Left ventricle myocardium inferior (tissue), 1 donor: ENCODE data around the gene CLPSL2. TPM values are rescaled to one million over a fixed set of nuclear protein-coding genes. Genes with fewer than 3 reads are reported as not detected.

Source experiments
- DNase-seq: peaks from one replicate; pipeline ENCODE4 v3.0.0-alpha.2; 2020
- H3K27ac ChIP-seq: fragments of 200-600 bp; replicated peaks from 2 replicates; pipeline ENCODE4 v1.8.0; 2021
- H3K27me3 ChIP-seq: fragments of 200-600 bp; 2 replicates; pipeline ENCODE4 v1.8.0; 2021; ENCODE audit warnings: low read depth
- H3K36me3 ChIP-seq: fragments of 200-600 bp; 2 replicates; pipeline ENCODE4 v1.8.0; 2021
- H3K4me1 ChIP-seq: fragments of 200-600 bp; 2 replicates; pipeline ENCODE4 v1.8.0; 2021
- H3K4me3 ChIP-seq: fragments of 200-600 bp; 2 replicates; pipeline ENCODE4 v1.8.0; 2021; ENCODE audit warnings: mild to moderate bottlenecking, moderate library complexity
- H3K9me3 ChIP-seq: fragments of 200-600 bp; replicated peaks from 2 replicates; pipeline ENCODE4 v1.8.0; 2021
- intact Hi-C: fragments of 100-400 bp; cut with micrococcal nuclease; formaldehyde crosslinking; loops from one replicate; pipeline ENCODE4 v1.11.0; 2022
- total RNA-seq: library from RNA; stranded (reverse); fragmentation: NEBNext Ultra II Directional; extraction: Animal tissue kit (Norgen Biotek cat#: 25700); gene quantifications from one replicate; pipeline ENCODE4 v1.2.1, GENCODE V29; 2021
- TF ChIP-seq, protein P1 (sequence below): fragments of 200-600 bp; IDR thresholded peaks from 2 replicates; pipeline ENCODE4 v1.8.0; 2021; ENCODE audit warnings: antibody characterized with exemption, mild to moderate bottlenecking, borderline replicate concordance
- donor health status: DM: no; HTN: yes; CAD: no; lungs with severe emphysema.

CLPSL2 gene
- total RNA-seq, 1 donor from 2014 or later, result not detected

DNA sequence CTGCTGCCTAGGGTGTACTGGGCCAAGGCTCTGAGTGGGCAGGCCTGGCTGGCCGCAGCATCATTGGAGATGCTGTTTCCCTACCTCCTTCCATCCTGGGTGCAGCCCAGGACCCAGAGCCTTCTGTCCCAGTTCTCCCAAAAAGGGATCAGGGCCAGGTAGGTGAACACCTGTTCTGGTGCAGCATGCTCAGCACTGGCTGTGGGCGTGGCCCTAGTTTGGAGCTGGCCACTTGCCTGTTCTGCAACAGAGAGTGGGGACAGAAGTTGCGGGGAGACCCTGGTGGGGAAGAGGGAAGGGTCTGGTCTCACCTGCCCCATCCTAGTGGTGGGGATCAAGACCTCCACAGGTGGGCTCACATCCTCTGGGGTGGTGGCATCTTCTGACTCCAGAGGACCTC, 40.9 kb upstream of the CLPSL2 start:
- intact Hi-C loops, result loop anchor here (5.0 kb wide), 1 partner anchor 213 kb away; no protein-coding TSS in a partner anchor
- H3K4me1 ChIP-seq, result peaks cover 63% of the 10 kb centered on the region

DNA sequence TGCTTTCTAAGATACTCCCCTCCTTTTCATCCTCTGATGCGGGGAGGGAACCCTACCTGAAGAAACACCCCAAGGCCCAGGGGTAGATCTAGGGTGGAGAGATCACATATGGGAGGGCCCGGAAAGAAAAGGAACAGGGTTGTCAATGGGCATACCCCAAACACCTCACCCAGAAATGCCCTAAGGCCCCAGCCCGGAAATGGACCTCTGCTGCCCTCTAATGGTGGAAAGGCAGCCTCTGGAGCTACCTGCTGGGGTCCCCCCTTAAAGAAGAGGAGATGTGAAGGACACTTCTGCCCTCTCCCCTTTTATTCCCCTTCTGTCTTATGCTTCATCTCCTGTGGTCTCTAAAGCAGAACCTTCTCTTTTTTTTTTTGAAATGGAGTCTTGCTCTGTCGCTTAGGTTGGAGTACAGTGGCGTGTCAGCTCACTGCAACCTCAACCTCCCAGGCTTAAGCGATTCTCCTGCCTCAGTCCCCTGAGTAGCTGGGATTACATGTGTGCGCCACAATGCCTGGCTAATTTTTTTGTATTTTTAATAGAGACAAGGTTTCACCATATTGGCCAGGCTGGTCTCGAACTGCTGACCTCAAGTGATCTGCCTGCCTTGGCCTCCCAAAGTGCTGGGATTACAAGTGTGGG, 40.0 kb upstream of the CLPSL2 start:
- intact Hi-C loops, result loop anchor here (5.0 kb wide), 1 partner anchor 214 kb away; no protein-coding TSS in a partner anchor
- DNase-seq, result peak; percentile 78
- TF ChIP-seq, protein P1, sequence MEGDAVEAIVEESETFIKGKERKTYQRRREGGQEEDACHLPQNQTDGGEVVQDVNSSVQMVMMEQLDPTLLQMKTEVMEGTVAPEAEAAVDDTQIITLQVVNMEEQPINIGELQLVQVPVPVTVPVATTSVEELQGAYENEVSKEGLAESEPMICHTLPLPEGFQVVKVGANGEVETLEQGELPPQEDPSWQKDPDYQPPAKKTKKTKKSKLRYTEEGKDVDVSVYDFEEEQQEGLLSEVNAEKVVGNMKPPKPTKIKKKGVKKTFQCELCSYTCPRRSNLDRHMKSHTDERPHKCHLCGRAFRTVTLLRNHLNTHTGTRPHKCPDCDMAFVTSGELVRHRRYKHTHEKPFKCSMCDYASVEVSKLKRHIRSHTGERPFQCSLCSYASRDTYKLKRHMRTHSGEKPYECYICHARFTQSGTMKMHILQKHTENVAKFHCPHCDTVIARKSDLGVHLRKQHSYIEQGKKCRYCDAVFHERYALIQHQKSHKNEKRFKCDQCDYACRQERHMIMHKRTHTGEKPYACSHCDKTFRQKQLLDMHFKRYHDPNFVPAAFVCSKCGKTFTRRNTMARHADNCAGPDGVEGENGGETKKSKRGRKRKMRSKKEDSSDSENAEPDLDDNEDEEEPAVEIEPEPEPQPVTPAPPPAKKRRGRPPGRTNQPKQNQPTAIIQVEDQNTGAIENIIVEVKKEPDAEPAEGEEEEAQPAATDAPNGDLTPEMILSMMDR, result peak; percentile 95
- no peak overlapping the region for H3K4me3 ChIP-seq
- no peak overlapping the region for H3K27ac ChIP-seq
- H3K36me3 ChIP-seq, result no peaks in the 10 kb centered on the region
- H3K27me3 ChIP-seq, result no peaks in the 10 kb centered on the region
- peaks cover 57% of the 10 kb centered on the region for H3K4me1 ChIP-seq
- H3K9me3 ChIP-seq, result no peaks in the 10 kb centered on the region

More for the DNA sequence above, 40.9 kb upstream of the CLPSL2 start:
- H3K4me3 ChIP-seq, result no peak overlapping the region
- H3K27me3 ChIP-seq, result no peaks in the 10 kb centered on the region
- H3K27ac ChIP-seq, result no peak overlapping the region
- H3K36me3 ChIP-seq, result no peaks in the 10 kb centered on the region
- H3K9me3 ChIP-seq, result no peaks in the 10 kb centered on the region
- TF ChIP-seq, protein P1, result no peak
- DNase-seq, result no peak

DNA sequence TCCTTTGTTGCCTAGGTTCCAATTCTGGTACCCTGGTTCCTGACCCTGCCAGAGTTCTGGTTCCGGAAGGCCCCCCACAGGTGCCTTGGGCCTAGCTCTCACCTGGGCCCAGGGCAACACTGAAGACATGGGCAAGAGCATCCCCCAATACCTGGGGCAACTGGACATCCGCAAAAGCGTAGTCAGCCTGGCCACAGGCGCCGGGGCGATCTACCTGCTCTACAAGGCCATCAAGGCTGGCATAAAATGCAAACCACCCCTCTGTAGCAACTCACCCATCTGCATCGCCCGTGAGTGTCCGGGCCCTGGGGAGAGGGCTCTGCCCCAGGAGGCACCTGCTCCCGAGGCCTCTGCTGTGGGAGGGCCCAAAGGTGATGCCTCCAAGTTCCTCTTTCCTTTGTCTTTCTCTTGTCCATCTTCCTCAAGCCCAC, 39.4 kb upstream of the CLPSL2 start, which contains the start of gene ARMC12:
TSS of gene ARMC12 (plus strand) at position 51 of the 431 bp plus-strand sequence. CDS start at position 128, 77 bp downstream.
- peak within 1 kb of the TSS; percentile 36 for H3K27ac ChIP-seq
- TF ChIP-seq, protein P1, result no peak
- H3K9me3 ChIP-seq, result no peaks in the 10 kb centered on the region
- intact Hi-C loops, result loop anchor here (1.0 to 5.0 kb wide), 2 partner anchors 154 to 215 kb away; no protein-coding TSS in a partner anchor
- no peaks in the 10 kb centered on the region for H3K36me3 ChIP-seq
- H3K27me3 ChIP-seq, result no peaks in the 10 kb centered on the region
- no peak for DNase-seq
- H3K4me3 ChIP-seq, result no peak within 1 kb of the TSS
- H3K4me1 ChIP-seq, result peaks cover 54% of the 10 kb centered on the region

DNA sequence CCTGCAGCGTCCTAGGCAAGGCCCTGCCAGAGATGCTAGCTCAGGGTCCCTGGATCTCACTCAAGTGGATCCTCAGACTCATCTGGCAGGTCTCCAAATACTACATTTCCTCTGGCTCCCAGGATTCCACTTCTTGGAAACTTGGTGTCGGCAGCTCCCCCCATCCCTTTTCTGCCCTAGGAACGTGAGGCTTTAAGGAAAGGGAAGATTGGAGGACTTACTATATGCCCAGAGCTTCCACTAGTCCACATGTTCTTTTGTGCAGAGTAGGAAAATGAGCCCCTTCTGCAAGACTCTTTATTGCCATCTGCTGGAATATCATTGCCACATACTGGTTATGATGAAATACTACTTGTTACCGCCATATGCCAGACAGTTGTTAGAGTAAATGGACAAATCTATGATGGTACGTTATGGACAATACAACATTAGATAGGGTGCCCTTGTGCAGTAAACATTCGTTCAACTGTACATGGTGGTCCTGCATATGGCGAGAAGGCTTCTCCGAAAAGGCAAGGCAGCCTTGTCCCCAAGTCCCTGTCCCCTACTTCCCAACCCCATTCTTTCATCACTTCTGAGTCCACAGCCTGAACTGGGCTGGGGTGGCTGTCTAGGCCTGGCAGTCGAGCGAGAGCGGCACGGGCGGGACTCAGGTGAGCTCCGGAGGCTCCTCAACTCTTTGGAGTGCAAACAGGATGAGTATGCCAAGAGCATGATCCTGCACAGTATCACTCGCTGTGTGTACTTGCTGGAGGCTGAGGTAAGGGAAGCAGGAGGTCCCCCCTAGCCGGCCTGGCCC, 38.8 kb upstream of the CLPSL2 start:
- no peaks in the 10 kb centered on the region for H3K36me3 ChIP-seq
- peaks cover 50% of the 10 kb centered on the region for H3K4me1 ChIP-seq
- H3K4me3 ChIP-seq, result no peak overlapping the region
- intact Hi-C loops, result loop anchor here (1.0 to 5.0 kb wide), 2 partner anchors 154 to 215 kb away; no protein-coding TSS in a partner anchor
- no peak for DNase-seq
- TF ChIP-seq, protein P1, result peak; percentile 93
- H3K27ac ChIP-seq, result peak overlapping the region; percentile 36
- H3K27me3 ChIP-seq, result no peaks in the 10 kb centered on the region
- no peaks in the 10 kb centered on the region for H3K9me3 ChIP-seq

DNA sequence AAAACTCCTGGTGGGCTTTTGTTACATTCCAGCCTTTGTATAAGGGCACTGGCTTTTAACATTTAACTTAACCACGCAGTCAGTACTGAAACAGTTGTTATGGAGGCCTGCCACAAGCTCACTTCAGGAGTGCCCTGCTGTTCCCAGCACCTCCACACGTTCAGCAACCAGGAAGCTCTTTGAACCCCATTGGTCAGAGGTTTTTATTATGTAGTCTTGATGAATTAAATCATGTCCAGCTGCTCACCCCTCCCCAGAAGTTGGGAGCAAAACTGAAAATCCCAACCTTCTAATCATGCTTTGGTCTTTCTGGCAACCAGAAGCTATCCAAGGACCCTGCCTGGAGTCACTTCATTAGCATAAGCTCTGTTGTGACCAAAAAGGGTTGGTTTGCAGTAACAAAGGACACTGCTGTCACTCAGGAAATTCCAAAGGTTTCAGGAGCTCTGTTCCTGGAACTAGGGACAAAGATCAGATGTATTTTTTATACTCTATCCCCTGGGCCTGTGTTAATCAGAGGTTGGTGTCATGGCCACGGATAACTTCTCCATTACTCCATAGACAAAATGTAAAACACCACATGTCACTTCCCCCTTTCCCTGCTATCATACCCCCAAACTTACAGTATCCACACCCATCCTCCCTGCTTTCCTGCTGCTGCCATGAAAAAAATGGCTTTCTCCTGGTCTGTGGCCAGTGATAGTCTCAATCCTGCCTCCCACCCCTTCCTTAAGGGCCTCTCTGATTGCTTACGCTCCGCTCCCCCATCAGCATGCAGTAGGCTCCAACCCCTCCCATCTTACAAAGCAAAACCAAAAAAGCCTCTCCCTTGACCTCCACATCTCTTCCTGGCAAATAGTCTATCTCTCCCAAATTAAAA, 36.5 kb upstream of the CLPSL2 start:
- Histone ChIP-seq H3K27me3 (no peaks in the 10 kb centered on the region), H3K36me3 (no peaks in the 10 kb centered on the region), H3K4me1 (peaks cover 33% of the 10 kb centered on the region), H3K27ac (peak overlapping the region; percentile 82), H3K4me3 (no peak overlapping the region), H3K9me3 (no peaks in the 10 kb centered on the region)
- DNase-seq, result no peak
- TF ChIP-seq, protein P1, result no peak
- intact Hi-C loops, result loop anchor here (5.0 kb wide), 1 partner anchor 218 kb away; no protein-coding TSS in a partner anchor
